ENCODE results near the gene USB1. TPM values are rescaled to one million over a fixed set of nuclear protein-coding genes. Genes with fewer than 3 reads are reported as not detected.

The USB1 gene
- total RNA-seq, 1 experiment from 2014 or later, result 16.8 TPM

Other genes with a start within 250 kb of the USB1 start
- gene KIFC3, start 198.9 kb upstream of the USB1 start, total RNA-seq (2014; rRNA removed; shearing (Covaris generic)), result 134 and 140 TPM in 2 replicates
- gene CNGB1, start 30.3 kb upstream of the USB1 start, total RNA-seq (2014; rRNA removed; shearing (Covaris generic)), result 0.32 and 0.50 TPM in 2 replicates
- 2.0 and 2.8 TPM in 2 replicates for gene ZNF319, start 735 bp upstream of the USB1 start, total RNA-seq (2014; rRNA removed; shearing (Covaris generic))
- 3.2 and 3.6 TPM in 2 replicates for gene MMP15, start 24.3 kb downstream of the USB1 start, total RNA-seq (2014; rRNA removed; shearing (Covaris generic))
- gene CFAP20, start 128.0 kb downstream of the USB1 start, total RNA-seq (2014; rRNA removed; shearing (Covaris generic)), result 86.9 and 104 TPM in 2 replicates
- gene CSNK2A2, start 196.7 kb downstream of the USB1 start, total RNA-seq (2014; rRNA removed; shearing (Covaris generic)), result 19.1 and 25.4 TPM in 2 replicates